IPS-18c (cell line): ENCODE measurements around the gene SGCD.

Source experiments
- H3K4me3 ChIP-seq: 2 replicates; pipeline ENCODE4 v1.7.0; 2013; ENCODE audit warnings: low read depth, mild to moderate bottlenecking, low read length, moderate library complexity; ENCODE audit not compliant: insufficient read depth
- H3K9me3 ChIP-seq: one replicate; pipeline ENCODE4 v1.6.1; 2013; ENCODE audit warnings: mild to moderate bottlenecking, low read length, moderate library complexity; ENCODE audit not compliant: control insufficient read depth, insufficient read depth

SGCD gene

GRCh38 chr5:156667616-156668015 is 340.7 kb downstream of the SGCD start:
- H3K9me3 ChIP-seq, result no peaks in the 10 kb centered on the region
- no peak overlapping the region for H3K4me3 ChIP-seq

GRCh38 chr5:156669416-156669815 is 342.5 kb downstream of the SGCD start:
- no peak overlapping the region for H3K4me3 ChIP-seq
- no peaks in the 10 kb centered on the region for H3K9me3 ChIP-seq

- no peak overlapping the region for H3K4me3 ChIP-seq
- no peaks in the 10 kb centered on the region for H3K9me3 ChIP-seq
Observed at GRCh38 chr5:156670615-156671014, 343.7 kb downstream of the SGCD start.

- no peak overlapping the region for H3K4me3 ChIP-seq
Observed at GRCh38 chr5:156675395-156675794, 348.4 kb downstream of the SGCD start.

GRCh38 chr5:156677963-156678362 is 351.0 kb downstream of the SGCD start:
- no peaks in the 10 kb centered on the region for H3K9me3 ChIP-seq
- no peak overlapping the region for H3K4me3 ChIP-seq

More at GRCh38 chr5:156675395-156675794, 348.4 kb downstream of the SGCD start:
- H3K9me3 ChIP-seq, result no peaks in the 10 kb centered on the region

- H3K9me3 ChIP-seq, result no peaks in the 10 kb centered on the region
- no peak overlapping the region for H3K4me3 ChIP-seq
Observed at GRCh38 chr5:156678484-156678883, 351.5 kb downstream of the SGCD start.

- Histone ChIP-seq H3K9me3 (no peaks in the 10 kb centered on the region), H3K4me3 (no peak overlapping the region)
Observed at GRCh38 chr5:156680831-156681230, 353.9 kb downstream of the SGCD start.

GRCh38 chr5:156681265-156681664 is 354.3 kb downstream of the SGCD start:
- no peaks in the 10 kb centered on the region for H3K9me3 ChIP-seq
- no peak overlapping the region for H3K4me3 ChIP-seq

GRCh38 chr5:156682971-156683370 is 356.0 kb downstream of the SGCD start:
- H3K4me3 ChIP-seq, result no peak overlapping the region
- no peaks in the 10 kb centered on the region for H3K9me3 ChIP-seq

GRCh38 chr5:156683509-156683908 is 356.5 kb downstream of the SGCD start:
- Histone ChIP-seq H3K4me3 (no peak overlapping the region), H3K9me3 (no peaks in the 10 kb centered on the region)

GRCh38 chr5:156684216-156684615 is 357.3 kb downstream of the SGCD start:
- no peak overlapping the region for H3K4me3 ChIP-seq
- no peaks in the 10 kb centered on the region for H3K9me3 ChIP-seq

GRCh38 chr5:156685481-156685880 is 358.5 kb downstream of the SGCD start:
- H3K4me3 ChIP-seq, result no peak overlapping the region

GRCh38 chr5:156686380-156686779 is 359.4 kb downstream of the SGCD start:
- H3K9me3 ChIP-seq, result no peaks in the 10 kb centered on the region
- no peak overlapping the region for H3K4me3 ChIP-seq

More at GRCh38 chr5:156685481-156685880, 358.5 kb downstream of the SGCD start:
- no peaks in the 10 kb centered on the region for H3K9me3 ChIP-seq

GRCh38 chr5:156686796-156687195 is 359.8 kb downstream of the SGCD start:
- no peak overlapping the region for H3K4me3 ChIP-seq
- H3K9me3 ChIP-seq, result no peaks in the 10 kb centered on the region

GRCh38 chr5:156687514-156687913 is 360.6 kb downstream of the SGCD start:
- no peak overlapping the region for H3K4me3 ChIP-seq
- no peaks in the 10 kb centered on the region for H3K9me3 ChIP-seq

- Histone ChIP-seq H3K4me3 (no peak overlapping the region), H3K9me3 (no peaks in the 10 kb centered on the region)
Observed at GRCh38 chr5:156691572-156691971, 364.6 kb downstream of the SGCD start.

- Histone ChIP-seq H3K9me3 (no peaks in the 10 kb centered on the region), H3K4me3 (no peak overlapping the region)
Observed at GRCh38 chr5:156693113-156693512, 366.1 kb downstream of the SGCD start.

- no peaks in the 10 kb centered on the region for H3K9me3 ChIP-seq
- no peak overlapping the region for H3K4me3 ChIP-seq
Observed at GRCh38 chr5:156694598-156694997, 367.6 kb downstream of the SGCD start.

GRCh38 chr5:156695774-156696173 is 368.8 kb downstream of the SGCD start:
- Histone ChIP-seq H3K9me3 (no peaks in the 10 kb centered on the region), H3K4me3 (no peak overlapping the region)
